A549 (cell line): ENCODE measurements around the gene RHBDL1.

Experiments
- BHLHE40 ChIP-seq: IDR thresholded peaks from 2 replicates; pipeline ENCODE4 v1.6.1; 2012; ENCODE audit warnings: low read depth, low read length, inconsistent platforms
- CBX8 ChIP-seq: fragments of 200-600 bp; sonication (generic); IDR thresholded peaks from 2 replicates; pipeline ENCODE4 v1.6.1; 2016
- CTCF ChIP-seq: fragments of >200 bp; sonication (Bioruptor Twin); formaldehyde crosslinking; IDR thresholded peaks from 3 replicates; pipeline ENCODE4 v1.5.1; 2016
- ESRRA ChIP-seq: fragments of 150-350 bp; IDR thresholded peaks from 2 replicates; pipeline ENCODE4 v1.6.1; 2014; ENCODE audit warnings: mild to moderate bottlenecking, low read length, borderline replicate concordance
- FOSL2 ChIP-seq, 2 experiments: fragments of 450-650 bp in 1 of 2; fragments of >200 bp in 1 of 2; sonication (Bioruptor Twin) in 1 of 2; formaldehyde crosslinking; IDR thresholded peaks; 2 replicates each; pipeline versions ENCODE4 v1.5.0 to v1.6.1; 2016 to 2020; ENCODE audit warnings: mild to moderate bottlenecking in 1 of 2, moderate library complexity in 1 of 2
- HDAC2 ChIP-seq: fragments of 200-600 bp; sonication (generic); IDR thresholded peaks from 2 replicates; pipeline ENCODE4 v1.6.1; 2016
- HMGXB4 ChIP-seq: fragments of 250-450 bp; sonication (Bioruptor Pico); IDR thresholded peaks from 2 replicates; pipeline ENCODE4 v1.5.0; 2021; ENCODE audit warnings: mild to moderate bottlenecking, moderate library complexity, borderline replicate concordance
- MAFK ChIP-seq: fragments of 450-650 bp; IDR thresholded peaks from 2 replicates; pipeline ENCODE4 v1.6.1; 2014; ENCODE audit not compliant: partially characterized antibody
- MAX ChIP-seq: IDR thresholded peaks from 2 replicates; pipeline ENCODE4 v1.6.1; 2012
- POLR2A ChIP-seq: IDR thresholded peaks from 2 replicates; pipeline ENCODE4 v1.6.1; 2012; ENCODE audit warnings: mild to moderate bottlenecking, low read length
- RARB ChIP-seq: fragments of 250-450 bp; sonication (Bioruptor Pico); IDR thresholded peaks from 2 replicates; pipeline ENCODE4 v1.8.0; 2021; ENCODE audit warnings: mild to moderate bottlenecking, moderate library complexity
- RCOR1 ChIP-seq: fragments of 150-350 bp; IDR thresholded peaks from 2 replicates; pipeline ENCODE4 v1.6.1; 2014; ENCODE audit warnings: antibody characterized with exemption, low read length, low read depth
- REST ChIP-seq: fragments of 200-600 bp; sonication (generic); IDR thresholded peaks from 2 replicates; pipeline ENCODE4 v1.6.1; 2016; ENCODE audit warnings: antibody characterized with exemption, mild to moderate bottlenecking, moderate library complexity
- RFX5 ChIP-seq: fragments of 450-650 bp; IDR thresholded peaks from 2 replicates; pipeline ENCODE4 v1.7.1; 2014; ENCODE audit warnings: antibody characterized with exemption, mild to moderate bottlenecking, moderate library complexity

- TF ChIP-seq HMGXB4 (CRISPR knock-in tag): no peak
- no peak for TF ChIP-seq POLR2A
- TF ChIP-seq CTCF: no peak
- TF ChIP-seq CBX8: no peak
- TF ChIP-seq BHLHE40: no peak
- TF ChIP-seq HDAC2: no peak
- no peak for TF ChIP-seq FOSL2 (IDR thresholded peaks at IDR 0.05)
- no peak for TF ChIP-seq FOSL2 (CRISPR knock-in tag; IDR thresholded peaks at IDR 0.05)
- no peak for TF ChIP-seq MAX
- TF ChIP-seq RFX5: no peak
- TF ChIP-seq RCOR1: no peak
- no peak for TF ChIP-seq ESRRA
- TF ChIP-seq REST: no peak
- no peak for TF ChIP-seq RARB (CRISPR knock-in tag)
- no peak for TF ChIP-seq MAFK
Observed at GRCh38 chr16:708959-709358, 33.5 kb downstream of the RHBDL1 start.
